ENCODE measurements around the gene NIN.
"Not testable (repeated sequence)": the region's sequence is repeated elsewhere in the genome, so short reads cannot be mapped to it uniquely, and the experiment has no call there.

The NIN gene

DNA sequence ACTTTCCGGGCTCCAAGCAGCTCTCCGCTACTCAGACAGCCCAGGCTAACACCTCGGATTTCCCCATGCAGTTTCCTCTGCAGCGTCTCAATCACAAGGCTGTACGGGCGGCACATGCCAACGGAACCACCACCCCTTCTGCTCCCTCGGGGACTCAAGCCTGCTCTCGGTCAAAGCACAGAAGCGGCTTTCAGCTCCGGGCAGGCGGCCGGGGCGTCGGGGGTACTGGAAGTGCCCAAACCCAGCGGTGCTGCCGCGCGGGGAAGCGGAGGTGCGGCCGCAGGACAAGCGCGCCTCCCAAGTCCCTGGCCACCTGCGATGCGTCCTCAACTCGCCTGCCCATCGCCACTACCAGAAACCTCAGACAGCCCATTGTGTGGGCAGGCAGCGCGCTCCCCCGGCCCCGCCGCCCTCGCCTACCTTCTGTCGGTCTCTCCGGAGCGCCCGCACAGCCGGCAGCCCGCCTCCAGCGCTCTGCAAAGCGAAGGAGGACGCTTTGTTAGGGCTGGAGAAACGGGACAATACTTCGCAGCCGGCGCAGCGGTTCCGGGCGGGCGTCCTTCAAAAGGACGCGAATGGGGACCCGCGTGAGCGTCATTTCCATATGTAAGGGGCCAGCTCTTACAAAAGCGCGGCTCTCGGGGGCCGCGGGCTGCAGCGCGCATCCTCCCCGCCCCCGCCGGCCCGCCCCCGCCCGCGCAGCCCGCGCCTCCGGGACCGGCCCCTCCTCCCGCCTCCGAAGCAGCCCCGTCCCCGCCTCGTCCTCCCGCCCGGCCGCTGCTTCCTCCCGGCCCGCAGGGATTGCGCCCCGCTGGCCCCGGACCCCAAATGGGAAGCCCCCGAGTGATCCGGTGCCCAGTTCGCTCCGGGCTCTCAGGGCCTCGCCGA is 674 bp downstream of the NIN start:
- Mint-ChIP-seq H3K27ac (peak overlapping the region; percentile 94), H3K4me1 (ENCODE audit: low read depth) (peaks cover 67% of the 10 kb centered on the region), H3K9me3 (ENCODE audit: low read depth) (no peaks in the 10 kb centered on the region), H3K36me3 (peaks cover 6% of the 10 kb centered on the region), H3K4me3 (peak overlapping the region; percentile 99), H3K27me3 (no peaks in the 10 kb centered on the region)

GRCh38 chr14:50829489-50830043 is 1.4 kb downstream of the NIN start:
- Mint-ChIP-seq H3K9me3 (ENCODE audit: low read depth) (no peaks in the 10 kb centered on the region), H3K36me3 (peaks cover 6% of the 10 kb centered on the region), H3K4me1 (ENCODE audit: low read depth) (peaks cover 65% of the 10 kb centered on the region), H3K27me3 (no peaks in the 10 kb centered on the region), H3K4me3 (peak overlapping the region; percentile 99), H3K27ac (peak overlapping the region; percentile 94)

DNA sequence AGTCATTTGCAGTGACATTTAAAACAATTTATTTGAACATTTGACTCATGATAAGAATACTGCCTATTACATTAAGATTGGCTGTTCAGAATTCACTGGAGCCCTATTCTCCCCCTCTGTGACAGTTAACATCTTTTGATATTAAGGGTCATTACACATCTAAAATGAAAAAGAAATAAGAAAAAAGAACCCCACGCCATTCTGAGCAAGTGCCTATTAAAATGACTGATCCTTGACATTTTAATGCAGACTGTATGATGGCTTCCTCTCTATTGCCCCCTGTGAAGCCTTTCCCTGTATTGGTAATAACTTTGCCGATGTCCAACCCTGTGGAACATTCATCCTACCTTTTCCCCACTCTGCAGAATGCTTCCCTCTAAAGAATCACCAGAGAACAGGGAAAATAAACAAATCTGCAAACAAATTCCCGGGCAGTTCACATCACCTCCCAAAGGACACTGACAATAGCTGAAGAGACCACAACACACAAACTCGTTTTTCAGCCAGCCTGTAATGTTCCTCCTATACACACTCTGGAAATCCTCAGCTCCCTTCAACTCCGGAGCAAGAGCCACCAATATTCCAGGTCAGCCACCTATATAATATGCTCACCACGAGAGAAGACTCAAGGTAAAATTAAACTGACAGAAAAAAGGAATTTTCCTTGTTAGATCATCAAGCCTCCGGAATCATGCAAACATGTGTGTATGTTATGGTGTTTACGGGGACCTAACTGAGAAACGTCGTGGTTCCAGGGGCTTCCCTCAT is 2.1 kb downstream of the NIN start:
- peak overlapping the region; percentile 99 for H3K4me3 Mint-ChIP-seq
- H3K36me3 Mint-ChIP-seq, result peaks cover 6% of the 10 kb centered on the region
- peaks cover 68% of the 10 kb centered on the region for H3K4me1 Mint-ChIP-seq (ENCODE audit: low read depth)
- no peaks in the 10 kb centered on the region for H3K27me3 Mint-ChIP-seq
- H3K9me3 Mint-ChIP-seq (ENCODE audit: low read depth), result no peaks in the 10 kb centered on the region
- peak overlapping the region; percentile 94 for H3K27ac Mint-ChIP-seq

DNA sequence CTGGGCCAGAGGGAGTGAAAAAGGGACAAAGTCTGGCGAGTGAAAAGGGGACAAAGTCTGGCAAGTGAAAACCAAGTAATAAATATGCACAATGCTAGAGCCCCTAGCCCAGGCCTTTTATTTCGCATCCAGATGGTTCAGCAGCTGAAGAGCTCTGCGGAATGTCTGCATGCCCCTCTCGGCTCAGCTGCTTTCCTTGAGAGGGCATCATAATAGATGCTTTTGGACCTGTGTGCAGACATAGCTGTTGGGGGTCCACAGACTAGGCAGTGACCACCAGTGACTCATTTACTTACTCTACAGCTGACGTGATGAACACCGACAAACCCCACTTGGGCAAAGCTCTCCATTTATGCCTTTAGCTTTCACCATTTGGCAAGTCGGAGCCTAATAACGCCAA is 4.3 kb downstream of the NIN start:
- Mint-ChIP-seq H3K27me3 (no peaks in the 10 kb centered on the region), H3K4me3 (no peak overlapping the region), H3K27ac (peak overlapping the region; percentile 89), H3K9me3 (ENCODE audit: low read depth) (no peaks in the 10 kb centered on the region), H3K36me3 (peaks cover 6% of the 10 kb centered on the region), H3K4me1 (ENCODE audit: low read depth) (peaks cover 78% of the 10 kb centered on the region)

- no peaks in the 10 kb centered on the region for H3K9me3 Mint-ChIP-seq (ENCODE audit: low read depth)
- H3K27me3 Mint-ChIP-seq, result no peaks in the 10 kb centered on the region
- H3K36me3 Mint-ChIP-seq, result peaks cover 10% of the 10 kb centered on the region
- H3K4me1 Mint-ChIP-seq (ENCODE audit: low read depth), result peaks cover 89% of the 10 kb centered on the region
- peak overlapping the region; percentile 94 for H3K27ac Mint-ChIP-seq
- no peak overlapping the region for H3K4me3 Mint-ChIP-seq
Observed at GRCh38 chr14:50825307-50825706, 5.7 kb downstream of the NIN start.

GRCh38 chr14:50823762-50824636 is 7.0 kb downstream of the NIN start:
- Mint-ChIP-seq H3K36me3 (peaks cover 16% of the 10 kb centered on the region), H3K4me1 (ENCODE audit: low read depth) (peaks cover 92% of the 10 kb centered on the region), H3K27ac (peak overlapping the region; percentile 94), H3K4me3 (peak overlapping the region; percentile 78), H3K9me3 (ENCODE audit: low read depth) (peaks cover 5% of the 10 kb centered on the region), H3K27me3 (no peaks in the 10 kb centered on the region)

DNA sequence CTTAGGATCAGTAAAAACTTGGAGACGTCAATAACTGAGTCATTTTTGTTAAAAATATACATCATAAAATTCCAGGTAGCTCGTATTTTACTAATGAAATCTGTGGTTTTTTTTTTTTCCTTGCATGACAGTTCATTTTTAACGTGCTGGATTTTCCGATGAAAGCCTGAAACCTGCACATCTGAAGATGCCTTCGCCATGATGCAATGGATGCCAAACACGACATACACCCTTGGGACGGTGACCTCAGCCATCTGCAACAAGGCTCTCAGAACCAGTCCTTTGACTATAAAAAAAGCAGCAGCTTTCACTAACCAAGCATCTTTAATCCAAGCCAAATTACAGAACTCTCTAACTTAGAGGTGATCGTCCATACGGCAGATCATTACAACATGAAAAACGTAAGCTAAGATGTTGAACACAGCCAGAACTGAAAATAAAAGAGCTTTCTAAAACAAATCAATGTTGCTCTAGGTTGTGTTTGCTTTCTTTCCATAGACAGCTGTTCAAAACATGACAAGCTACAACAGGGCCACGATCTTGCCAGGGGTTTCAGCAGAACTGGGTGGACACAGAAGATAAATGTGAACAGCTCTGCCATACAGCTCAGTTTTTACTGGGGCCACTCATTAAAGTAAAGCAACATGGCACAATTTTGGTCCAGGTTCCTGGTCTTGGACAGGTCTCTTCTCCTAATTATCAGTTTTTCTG is 7.8 kb downstream of the NIN start:
- Mint-ChIP-seq H3K4me3 (peak overlapping the region; percentile 78), H3K27ac (peak overlapping the region; percentile 94), H3K36me3 (peaks cover 19% of the 10 kb centered on the region), H3K9me3 (ENCODE audit: low read depth) (peaks cover 5% of the 10 kb centered on the region), H3K4me1 (ENCODE audit: low read depth) (peaks cover 92% of the 10 kb centered on the region), H3K27me3 (no peaks in the 10 kb centered on the region)

DNA sequence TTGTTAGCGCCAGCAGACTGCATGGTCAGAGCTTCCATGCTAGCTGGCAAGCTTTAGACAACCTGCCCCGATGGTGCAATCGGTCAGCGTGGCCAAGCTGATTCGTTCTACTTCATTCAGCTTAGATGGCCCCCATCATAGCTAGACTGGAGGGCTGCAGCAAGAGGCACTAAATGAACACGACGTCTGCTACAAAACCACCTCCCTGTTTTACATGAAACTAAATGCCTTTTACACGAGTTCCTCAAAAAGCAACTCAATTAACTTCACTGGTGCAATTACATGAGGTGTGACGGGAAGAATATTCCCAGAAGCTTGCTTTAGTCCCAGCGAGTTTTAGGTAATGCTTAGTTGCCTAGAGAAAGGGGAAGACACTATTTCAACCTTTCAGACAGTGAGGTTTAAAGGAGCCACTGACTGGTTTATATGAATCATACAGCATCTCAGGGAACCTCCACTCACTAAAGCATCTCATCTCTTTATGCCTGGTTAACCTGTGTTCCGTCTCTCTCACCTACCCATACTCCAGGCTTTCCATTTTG is 8.4 kb downstream of the NIN start:
- no peaks in the 10 kb centered on the region for H3K27me3 Mint-ChIP-seq
- H3K36me3 Mint-ChIP-seq, result peaks cover 19% of the 10 kb centered on the region
- H3K4me1 Mint-ChIP-seq (ENCODE audit: low read depth), result peaks cover 86% of the 10 kb centered on the region
- H3K9me3 Mint-ChIP-seq (ENCODE audit: low read depth), result peaks cover 5% of the 10 kb centered on the region
- H3K4me3 Mint-ChIP-seq, result peak overlapping the region; percentile 78
- peak overlapping the region; percentile 94 for H3K27ac Mint-ChIP-seq

DNA sequence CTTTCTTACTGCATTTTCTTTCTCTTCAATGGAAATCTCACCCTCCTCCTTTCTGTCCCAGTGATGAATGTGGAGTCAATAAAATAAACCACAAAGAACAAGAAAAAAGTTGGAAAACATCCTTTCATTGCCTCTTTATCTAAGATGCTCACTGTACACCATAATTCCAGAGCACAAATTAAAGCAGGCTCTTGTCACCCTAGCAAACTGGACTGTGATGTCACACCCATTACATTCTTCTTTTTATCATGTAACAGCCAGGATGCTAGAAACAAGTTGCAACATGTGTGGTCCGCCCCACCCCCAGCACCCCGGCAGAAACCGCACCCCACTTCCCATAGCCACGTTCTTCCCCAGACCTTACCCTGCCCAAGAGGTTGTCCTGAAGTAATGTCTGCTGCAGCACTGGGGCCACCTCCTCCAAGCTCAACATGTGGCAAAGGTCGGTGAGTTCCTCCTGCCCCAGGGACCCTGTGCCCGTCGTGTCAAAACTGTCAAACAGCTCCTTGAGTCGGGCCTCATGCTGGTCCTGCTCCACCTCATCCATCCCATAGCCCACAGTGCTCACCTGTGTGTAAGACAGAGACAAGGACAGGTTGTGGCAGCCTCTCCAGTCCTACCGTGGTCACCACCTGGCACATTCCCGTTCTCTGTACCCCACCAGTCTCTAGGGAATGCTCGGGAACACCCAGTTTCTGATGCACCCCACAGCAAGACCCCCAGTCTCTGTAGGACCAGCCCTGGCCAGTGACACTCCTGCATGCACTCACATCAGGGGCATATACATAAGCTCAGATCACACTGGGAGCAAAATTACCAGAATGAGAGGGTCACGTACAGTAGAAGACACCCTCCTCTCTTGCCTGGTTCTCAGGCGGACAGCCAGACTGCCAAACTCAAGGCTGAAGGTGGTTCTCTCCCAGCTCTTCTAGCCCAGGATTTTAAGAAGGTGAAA is 9.2 kb downstream of the NIN start:
- Mint-ChIP-seq H3K36me3 (peaks cover 17% of the 10 kb centered on the region), H3K27me3 (no peaks in the 10 kb centered on the region), H3K27ac (peak overlapping the region; percentile 94), H3K4me1 (ENCODE audit: low read depth) (peaks cover 85% of the 10 kb centered on the region), H3K4me3 (peak overlapping the region; percentile 78), H3K9me3 (ENCODE audit: low read depth) (peaks cover 5% of the 10 kb centered on the region)

- Mint-ChIP-seq H3K4me3 (peak overlapping the region; percentile 78), H3K27ac (peak overlapping the region; percentile 94), H3K4me1 (ENCODE audit: low read depth) (peaks cover 85% of the 10 kb centered on the region), H3K36me3 (peaks cover 17% of the 10 kb centered on the region), H3K27me3 (no peaks in the 10 kb centered on the region), H3K9me3 (ENCODE audit: low read depth) (peaks cover 5% of the 10 kb centered on the region)
Observed at GRCh38 chr14:50820786-50821509, 10.0 kb downstream of the NIN start.

GRCh38 chr14:50819303-50819702 is 11.7 kb downstream of the NIN start:
- Mint-ChIP-seq H3K4me1 (ENCODE audit: low read depth) (peaks cover 82% of the 10 kb centered on the region), H3K36me3 (peaks cover 25% of the 10 kb centered on the region), H3K27ac (peak overlapping the region; percentile 90)
- H3K9me3 Mint-ChIP-seq (ENCODE audit: low read depth); H3K27me3 Mint-ChIP-seq; H3K4me3 Mint-ChIP-seq: not testable (repeated sequence)

DNA sequence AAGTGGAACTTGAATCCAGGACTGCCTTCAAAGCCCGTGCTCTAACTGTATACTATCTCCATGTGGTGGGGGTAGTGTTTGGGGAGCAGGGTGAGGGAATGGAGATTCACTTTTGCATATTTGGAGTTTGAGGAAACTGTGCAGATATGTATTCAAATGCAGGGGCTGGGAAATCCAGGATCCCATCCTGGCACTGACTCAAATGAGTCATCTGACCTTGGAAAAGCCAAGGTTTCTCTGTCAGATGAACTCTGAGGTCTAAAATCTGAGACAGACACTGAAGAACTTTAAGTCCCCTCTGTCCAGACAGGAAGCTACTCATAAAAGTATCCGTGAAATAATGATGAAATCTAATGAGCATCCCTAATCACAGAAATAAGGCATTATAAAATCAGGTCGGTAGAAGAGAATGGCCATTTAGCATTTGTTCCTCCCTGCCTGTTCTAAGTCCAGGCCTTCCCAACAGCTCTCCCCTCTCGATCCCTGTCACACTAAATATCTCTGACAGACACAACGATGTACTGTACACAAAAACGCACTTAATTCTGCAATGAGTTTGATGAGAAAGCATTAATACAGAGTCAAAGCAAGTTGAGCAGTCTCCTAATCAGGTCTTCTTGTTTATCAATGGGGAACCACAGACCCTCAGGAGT is 14.4 kb downstream of the NIN start:
- peaks cover 28% of the 10 kb centered on the region for H3K36me3 Mint-ChIP-seq
- peaks cover 78% of the 10 kb centered on the region for H3K4me1 Mint-ChIP-seq (ENCODE audit: low read depth)
- H3K9me3 Mint-ChIP-seq (ENCODE audit: low read depth), result peaks cover 5% of the 10 kb centered on the region
- H3K27ac Mint-ChIP-seq, result peak overlapping the region; percentile 87
- no peaks in the 10 kb centered on the region for H3K27me3 Mint-ChIP-seq
- H3K4me3 Mint-ChIP-seq, result no peak overlapping the region
